SU-DHL-6 (cell line): ENCODE measurements around the gene TNFRSF18.
"Not testable (repeated sequence)": the region's sequence is repeated elsewhere in the genome, so short reads cannot be mapped to it uniquely, and the experiment has no call there.

Experiments used
- EZH2phosphoT487 ChIP-seq: fragments of 200-600 bp; sonication (generic), shearing (Covaris generic); conservative IDR thresholded peaks from 2 replicates; pipeline ENCODE4 v1.6.1; 2018; ENCODE audit warnings: mild to moderate bottlenecking, antibody characterized with exemption, low read length, moderate library complexity, mixed read lengths
- TF ChIP-seq, protein P1 (sequence below): fragments of 200-600 bp; sonication (generic); IDR thresholded peaks from one replicate; pipeline ENCODE4 v1.5.1; 2017; ENCODE audit warnings: antibody characterized with exemption, mild to moderate bottlenecking, low read length, moderate library complexity; ENCODE audit not compliant: insufficient read depth, poor library complexity, severe bottlenecking

DNA sequence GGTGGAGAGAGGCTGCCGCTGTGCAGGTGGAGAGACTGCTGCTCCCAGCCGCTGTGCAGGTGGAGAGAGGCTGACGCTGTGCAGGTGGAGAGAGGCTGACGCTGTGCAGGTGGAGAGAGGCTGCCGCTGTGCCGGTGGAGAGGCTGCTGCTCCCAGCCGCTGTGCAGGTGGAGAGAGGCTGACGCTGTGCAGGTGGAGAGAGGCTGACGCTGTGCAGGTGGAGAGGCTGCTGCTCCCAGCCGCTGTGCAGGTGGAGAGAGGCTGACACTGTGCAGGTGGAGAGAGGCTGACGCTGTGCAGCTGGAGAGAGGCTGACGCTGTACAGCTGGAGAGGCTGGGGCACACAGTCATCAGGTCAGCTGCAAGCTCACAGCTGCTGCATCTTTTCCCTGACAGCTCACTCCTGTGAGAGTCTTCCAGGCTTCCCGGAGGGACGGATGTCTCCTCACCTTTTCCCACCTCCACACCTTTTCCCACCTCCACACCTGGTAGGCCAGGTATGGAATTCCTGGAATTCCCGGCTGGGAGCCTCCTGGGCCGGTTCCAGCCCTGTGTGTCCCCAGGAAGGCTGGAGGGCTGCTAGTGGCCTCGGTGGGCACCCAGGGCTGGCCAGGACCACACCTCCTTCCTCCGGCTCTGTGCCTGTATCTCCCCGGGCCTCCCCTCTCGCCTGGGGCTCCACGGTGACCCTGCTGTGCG is 30.2 kb downstream of the TNFRSF18 start:
- TF ChIP-seq, protein P1, sequence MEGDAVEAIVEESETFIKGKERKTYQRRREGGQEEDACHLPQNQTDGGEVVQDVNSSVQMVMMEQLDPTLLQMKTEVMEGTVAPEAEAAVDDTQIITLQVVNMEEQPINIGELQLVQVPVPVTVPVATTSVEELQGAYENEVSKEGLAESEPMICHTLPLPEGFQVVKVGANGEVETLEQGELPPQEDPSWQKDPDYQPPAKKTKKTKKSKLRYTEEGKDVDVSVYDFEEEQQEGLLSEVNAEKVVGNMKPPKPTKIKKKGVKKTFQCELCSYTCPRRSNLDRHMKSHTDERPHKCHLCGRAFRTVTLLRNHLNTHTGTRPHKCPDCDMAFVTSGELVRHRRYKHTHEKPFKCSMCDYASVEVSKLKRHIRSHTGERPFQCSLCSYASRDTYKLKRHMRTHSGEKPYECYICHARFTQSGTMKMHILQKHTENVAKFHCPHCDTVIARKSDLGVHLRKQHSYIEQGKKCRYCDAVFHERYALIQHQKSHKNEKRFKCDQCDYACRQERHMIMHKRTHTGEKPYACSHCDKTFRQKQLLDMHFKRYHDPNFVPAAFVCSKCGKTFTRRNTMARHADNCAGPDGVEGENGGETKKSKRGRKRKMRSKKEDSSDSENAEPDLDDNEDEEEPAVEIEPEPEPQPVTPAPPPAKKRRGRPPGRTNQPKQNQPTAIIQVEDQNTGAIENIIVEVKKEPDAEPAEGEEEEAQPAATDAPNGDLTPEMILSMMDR = not testable (repeated sequence)
- not testable (repeated sequence) for TF ChIP-seq EZH2phosphoT487
